ENCODE data around the gene H6PD.

H6PD gene

DNA sequence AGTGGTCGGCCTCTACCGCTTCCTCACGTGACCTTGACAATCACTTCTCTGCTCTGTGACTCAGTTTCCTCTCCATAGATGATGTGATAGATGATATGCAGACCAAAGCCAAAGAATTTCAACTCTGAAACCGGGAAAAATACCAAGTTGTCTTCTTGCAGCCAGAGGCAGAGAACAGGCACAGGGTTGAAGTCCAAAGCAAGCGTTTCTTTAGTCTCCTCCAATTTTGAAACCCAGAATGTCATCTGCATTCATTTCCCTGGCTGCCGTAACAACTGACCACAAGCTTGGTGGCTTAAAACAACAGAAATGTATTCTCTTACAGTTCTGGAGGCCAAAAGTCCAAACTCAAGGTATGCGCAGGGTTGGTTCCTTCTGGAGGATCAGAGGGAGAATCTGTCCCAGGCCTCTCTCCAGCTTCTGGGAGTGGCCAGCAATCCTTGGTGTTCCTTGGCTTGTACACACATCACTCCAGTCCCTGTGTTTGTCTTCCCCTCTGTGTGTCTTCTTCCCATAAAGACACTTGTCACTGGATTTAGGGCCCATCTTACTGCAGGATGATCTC, 30.3 kb upstream of the H6PD start:
- DNase-seq (ENCODE audit: low spot score): no peak

DNA sequence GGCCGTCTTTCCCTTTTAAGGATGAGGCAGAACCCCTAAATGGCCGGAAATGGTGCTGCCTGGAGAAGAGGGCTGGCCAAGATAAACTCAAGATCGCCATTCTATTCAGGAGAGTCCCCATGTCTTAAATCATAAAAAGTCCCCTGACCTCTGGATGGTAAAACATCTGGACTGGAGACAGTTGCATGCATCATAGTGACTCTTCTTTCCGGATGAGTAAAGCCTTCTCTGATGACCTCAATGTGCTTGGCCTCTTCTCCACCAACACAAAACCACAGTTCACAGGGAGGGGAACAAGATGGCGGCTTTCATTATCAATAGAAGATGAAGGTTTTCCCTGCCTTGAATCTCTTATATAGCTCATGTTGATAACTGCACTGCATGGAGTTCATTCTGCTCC, 27.5 kb upstream of the H6PD start:
- DNase-seq (ENCODE audit: low spot score): peak; percentile 53

DNA sequence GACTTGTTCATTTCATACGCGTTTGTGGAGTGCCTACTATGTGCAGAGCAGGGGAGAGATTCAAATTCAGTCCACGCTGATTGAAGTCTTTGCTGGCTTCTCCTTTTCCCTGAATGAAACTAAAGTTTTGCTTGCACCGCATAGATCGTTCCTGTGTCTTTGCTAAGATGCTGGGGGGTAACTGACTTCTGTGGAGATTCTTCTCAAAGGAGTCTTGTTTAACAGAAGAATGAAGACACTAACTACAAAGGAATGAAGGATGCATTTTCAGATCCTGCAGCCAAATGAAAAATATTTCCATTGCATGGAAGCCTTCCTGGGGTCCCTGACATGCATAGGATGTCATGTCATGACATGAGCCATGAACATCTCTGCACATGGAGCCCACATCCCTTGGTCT, 26.9 kb upstream of the H6PD start:
- no peak for DNase-seq (ENCODE audit: low spot score)

GRCh38 chr1:9211291-9211811, 23.2 kb upstream of the H6PD start:
- peak; percentile 43 for DNase-seq (ENCODE audit: low spot score)

DNA sequence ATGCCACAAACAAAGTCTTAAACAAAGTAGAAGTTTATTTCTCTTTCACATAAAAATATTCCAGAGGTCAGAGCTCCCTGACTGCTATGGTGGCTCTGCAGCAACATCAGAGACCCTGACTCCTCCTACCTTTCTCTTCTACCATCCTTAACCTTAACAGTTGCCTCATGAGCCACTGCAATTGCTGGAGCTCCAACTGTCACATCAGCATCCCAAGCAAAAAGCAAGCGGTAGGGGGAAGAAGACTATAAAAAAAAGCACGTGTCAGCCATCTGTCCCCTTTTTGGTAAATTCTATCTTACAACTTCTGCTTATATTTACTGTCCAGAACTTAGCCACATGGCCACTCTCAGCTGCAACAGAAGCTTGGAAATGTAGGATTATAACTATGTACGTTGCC, 21.8 kb upstream of the H6PD start:
- no peak for DNase-seq (ENCODE audit: low spot score)

GRCh38 chr1:9213956-9214355, 20.6 kb upstream of the H6PD start:
- no peak for DNase-seq (ENCODE audit: low spot score)

GRCh38 chr1:9218917-9219316, 15.7 kb upstream of the H6PD start:
- DNase-seq (ENCODE audit: low spot score): no peak

GRCh38 chr1:9222846-9223625, 11.5 kb upstream of the H6PD start:
- no peak for DNase-seq (ENCODE audit: low spot score)

DNA sequence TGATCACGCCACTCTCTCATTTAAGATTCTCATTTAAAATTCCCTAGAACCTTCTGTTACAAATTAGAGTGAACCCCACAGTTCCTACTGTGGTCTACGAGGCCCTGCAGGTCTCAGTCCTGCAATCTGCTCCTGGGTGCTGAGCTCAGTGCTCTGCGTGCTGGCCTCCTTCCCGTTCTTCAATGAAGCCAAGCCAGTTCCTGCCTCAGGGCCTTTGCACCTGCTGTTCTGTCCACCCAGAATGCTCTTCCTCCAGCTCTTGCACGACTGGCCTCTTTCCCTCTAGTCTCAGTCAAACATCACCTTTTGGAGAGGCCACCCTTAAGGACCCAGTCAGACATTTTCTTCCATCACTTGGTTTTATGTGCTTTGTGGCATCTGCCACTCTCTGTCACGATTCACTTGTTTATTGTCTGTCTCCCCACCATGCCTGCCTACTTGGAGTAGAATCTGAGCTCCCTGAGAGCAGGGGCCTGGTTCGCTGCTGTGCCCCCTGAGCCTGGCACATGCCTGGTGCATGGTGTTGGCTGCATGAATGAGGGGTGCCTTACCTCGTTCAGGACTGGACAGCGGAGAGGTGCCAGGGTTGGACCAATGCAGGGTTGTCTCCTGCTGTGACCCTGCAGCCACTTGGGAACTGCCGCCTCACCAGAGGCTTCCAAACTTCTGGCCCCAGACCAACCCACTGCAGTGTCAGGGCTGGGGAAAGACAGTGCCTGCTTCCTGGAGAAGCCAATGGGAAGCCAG, 9.7 kb upstream of the H6PD start:
- DNase-seq (ENCODE audit: low spot score): no peak

DNA sequence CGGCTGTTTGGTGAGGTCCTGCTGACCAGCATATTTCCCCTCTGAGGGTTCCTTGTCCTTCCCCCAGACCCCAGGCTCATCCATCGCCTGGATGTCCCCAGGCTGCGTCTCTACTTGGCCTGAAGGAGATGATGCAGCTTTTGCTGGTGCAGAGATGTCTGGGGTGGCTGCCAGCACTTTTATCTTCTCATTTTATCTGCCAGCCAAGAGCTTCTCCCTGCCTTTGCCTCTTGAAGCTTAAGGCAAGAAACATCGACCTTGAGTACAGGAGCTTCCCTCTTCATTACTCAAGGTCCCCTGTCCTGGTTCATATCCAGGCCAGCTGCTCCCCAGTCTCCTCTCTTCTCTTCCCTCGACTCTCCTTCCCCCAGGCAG, 9.2 kb upstream of the H6PD start:
- no peak for DNase-seq (ENCODE audit: low spot score)

GRCh38 chr1:9228609-9229008, 6.0 kb upstream of the H6PD start:
- no peak for DNase-seq (ENCODE audit: low spot score)

DNA sequence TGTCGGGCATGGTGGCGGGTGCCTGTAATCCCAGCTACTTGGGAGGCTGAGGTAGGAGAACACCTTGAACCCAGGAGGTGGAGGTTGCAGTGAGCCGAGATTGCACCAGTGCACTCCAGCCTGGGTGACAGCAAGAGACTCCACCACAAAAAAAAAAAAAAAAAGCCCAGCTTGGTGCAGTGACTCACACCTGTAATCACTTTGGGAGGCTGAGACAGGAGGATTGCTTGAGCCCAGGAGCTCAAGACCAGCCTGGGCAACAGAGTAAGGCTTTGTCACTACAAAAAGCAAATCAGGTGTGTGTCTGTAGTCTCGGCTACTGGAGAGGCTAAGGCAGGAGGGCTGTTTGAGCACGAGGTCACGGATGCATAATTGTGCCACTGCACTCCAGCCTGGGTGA, 5.0 kb upstream of the H6PD start:
- DNase-seq (ENCODE audit: low spot score): no peak

DNA sequence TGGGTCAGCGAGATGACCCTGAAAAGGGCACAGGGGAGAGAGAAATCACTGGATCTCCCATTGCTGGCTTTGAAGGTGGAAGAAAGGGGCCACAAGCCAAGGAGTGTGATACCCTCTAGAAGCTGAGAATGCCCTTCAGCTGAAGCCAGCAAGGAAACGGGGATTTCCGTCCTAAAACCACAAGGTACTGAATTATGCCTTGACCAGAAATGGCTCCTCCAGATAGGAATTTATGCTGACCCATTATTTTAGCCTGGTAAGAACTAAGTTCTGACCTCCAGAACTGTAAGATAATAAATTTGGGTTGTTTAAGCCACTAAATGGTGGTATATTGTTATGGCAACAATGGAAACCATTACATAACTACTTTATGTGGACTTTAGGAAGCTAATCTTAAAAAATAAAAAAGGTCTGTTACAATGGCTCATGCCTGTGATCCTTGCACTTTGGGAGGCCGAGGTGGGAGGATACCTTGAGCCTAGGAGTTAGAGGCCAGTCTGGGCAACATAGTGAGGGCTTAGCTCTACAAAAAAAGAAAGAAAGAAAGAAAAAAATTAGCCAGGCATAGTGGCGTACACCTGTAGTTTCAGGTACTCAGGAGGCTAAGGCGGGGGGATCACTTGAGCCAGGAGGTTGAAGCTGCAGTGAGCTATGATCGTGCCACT, 3.6 kb upstream of the H6PD start:
- no peak for DNase-seq (ENCODE audit: low spot score)

DNA sequence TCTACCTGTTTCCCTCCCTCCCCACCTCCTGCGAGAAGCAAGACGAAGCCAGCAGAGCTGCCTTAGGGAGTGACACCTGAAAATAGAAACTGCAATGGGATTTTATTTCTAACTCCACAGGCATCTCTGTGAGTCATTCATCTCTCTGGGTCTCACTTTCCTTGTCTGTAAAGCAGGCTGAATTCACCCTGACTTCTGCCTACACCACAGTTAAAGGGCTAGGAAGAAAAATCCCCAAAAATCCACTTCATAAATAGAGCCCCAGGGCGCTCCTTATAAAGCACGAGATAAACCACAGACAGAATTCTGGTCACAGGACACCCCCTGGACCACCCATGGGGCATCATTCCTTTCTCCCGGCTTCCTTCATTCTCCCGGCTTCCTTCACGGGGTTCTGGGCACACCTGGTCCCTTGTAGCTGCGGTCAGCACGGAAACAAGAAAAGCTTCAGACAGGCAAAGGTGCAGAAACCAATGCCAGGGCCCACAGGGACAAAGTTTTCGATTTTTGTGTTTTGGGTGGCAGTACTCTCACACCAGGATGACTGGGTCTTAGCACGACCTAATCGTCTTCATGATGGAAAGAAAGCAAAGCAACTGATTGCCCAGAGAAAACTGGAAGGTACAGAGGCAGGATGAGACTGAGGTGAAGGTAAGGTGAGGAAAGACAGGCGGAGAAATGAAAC, 2.8 kb upstream of the H6PD start:
- no peak for DNase-seq (ENCODE audit: low spot score)

DNA sequence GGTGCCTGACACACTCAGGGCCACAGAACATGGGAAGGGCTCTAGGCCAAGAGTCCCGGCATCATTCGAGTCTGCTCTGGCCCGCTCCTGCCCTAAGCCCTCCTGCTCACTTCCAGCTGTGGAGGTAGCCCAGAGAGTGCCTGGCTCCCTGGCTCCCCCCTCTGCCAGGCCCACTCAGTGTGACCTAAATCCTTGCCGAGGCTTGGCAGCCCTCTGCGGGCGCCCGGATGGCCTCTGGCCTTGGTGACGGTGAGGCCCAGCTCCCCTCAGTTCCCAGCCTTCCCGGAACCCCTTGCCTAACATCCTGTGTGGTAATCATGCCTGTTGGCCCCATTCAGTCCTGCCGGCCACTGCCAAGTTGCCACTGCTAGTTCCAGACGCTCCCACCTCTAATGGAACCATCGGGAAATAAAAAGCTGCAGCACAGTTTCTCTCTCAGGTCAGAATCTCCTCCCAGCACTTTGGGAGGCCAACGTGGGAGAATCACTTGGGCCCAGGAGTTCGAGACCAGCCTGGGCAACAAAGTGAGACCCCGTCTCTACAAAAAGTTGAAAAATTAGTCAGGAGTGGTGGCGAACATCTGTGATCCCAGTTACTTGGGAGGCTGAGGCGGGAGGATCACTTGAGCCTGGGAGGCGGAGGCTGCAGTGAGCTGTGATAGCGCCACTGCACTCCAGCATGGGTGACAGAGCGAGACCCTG, 1.2 kb upstream of the H6PD start:
- DNase-seq (ENCODE audit: low spot score): no peak

- DNase-seq (ENCODE audit: low spot score): no peak
Observed at GRCh38 chr1:9233942-9234222, 692 bp upstream of the H6PD start.

DNA sequence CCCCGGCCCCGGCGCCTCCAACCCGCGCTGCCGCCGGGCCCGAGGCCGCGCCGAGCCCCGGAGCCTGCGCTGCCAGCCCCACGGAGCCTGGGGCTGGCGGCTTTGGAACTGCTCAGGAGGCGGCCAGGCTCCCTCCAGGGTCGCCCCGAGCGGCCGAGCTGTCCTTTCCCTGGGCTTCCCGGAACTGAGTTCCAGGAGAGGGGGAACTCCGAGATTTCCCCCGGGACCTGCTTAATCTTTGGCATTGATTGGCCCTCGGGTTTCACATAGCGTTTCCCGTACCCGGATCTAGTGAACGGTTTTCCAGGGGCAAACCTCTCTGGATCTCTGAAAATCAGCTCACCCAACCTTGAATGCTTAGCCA, 504 bp downstream of the H6PD start:
- DNase-seq (ENCODE audit: low spot score): peak; percentile 34

DNA sequence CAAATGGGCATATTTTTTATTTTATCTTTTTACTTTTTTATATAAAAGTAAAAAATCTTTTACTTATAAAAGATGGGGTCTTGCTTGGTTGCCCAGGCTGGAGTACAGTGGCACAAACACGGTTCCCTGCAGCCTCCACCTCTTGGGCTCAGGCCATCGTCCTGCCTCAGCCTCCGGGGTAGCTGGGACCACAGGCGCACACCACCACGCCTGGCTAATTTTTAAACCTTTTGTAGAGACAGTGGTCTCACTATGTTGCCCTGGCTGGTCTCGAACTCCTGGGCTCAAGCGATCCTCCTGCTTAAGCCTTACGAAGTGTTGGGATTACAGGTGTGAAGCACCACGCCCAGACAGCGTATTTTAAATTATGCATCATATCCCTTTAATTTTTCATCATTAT, 986 bp downstream of the H6PD start:
- no peak for DNase-seq (ENCODE audit: low spot score)

DNA sequence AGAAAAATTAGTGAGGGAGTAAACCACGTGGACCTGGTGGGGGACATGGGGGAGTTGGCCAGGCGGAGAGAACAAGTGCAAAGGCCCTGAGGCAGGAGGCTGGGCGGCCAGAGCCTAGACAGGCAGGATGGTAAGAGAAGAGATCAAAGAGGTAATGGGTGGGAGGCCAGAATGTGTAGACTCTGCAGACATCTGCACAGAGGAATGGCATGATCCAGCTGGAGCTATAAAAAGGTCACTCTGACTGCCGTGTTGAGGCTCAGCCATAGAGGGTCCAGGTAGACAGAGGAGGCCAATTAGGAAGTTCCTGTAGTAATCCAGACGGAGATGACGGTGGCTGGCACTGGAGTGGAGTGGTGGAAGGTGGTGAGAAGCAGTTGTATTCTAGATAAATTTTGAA, 3.6 kb downstream of the H6PD start:
- no peak for DNase-seq (ENCODE audit: low spot score)

DNA sequence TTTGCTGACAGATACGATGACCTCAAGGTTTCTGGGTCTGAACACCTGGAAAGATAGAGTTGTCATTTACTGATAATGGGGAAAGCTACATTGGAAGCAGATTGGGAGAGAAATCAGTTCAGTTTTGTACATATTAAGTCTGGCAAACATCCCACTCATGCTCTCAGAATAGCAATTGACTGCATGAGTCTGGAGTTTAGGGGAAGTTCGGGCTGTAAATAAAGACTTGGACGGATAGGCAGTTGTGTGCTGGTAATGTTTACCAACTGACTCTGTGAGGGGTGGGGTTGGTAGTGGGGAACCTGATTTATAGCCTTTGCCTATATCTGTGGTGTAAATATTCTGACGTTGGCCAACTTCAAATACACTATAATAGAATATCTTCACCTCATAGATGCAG, 4.0 kb downstream of the H6PD start:
- no peak for DNase-seq (ENCODE audit: low spot score)

- DNase-seq (ENCODE audit: low spot score): no peak
Observed at GRCh38 chr1:9239622-9240401, 5.2 kb downstream of the H6PD start.

All from RKO (cell line).